Loucy (cell line): ENCODE measurements around the gene DOP1A.

Experiments
- H2AFZ ChIP-seq: fragments of 200-600 bp; sonication (generic); 2 replicates; pipeline ENCODE4 v1.6.0; 2016; ENCODE audit warnings: antibody characterized with exemption, mild to moderate bottlenecking, low read length, moderate library complexity
- H3F3A ChIP-seq: fragments of 200-600 bp; 2 replicates; pipeline ENCODE4 v1.6.0; 2016; ENCODE audit warnings: antibody characterized with exemption, low read depth, mild to moderate bottlenecking
- H3K27me3 ChIP-seq: fragments of 200-600 bp; sonication (generic); 2 replicates; pipeline ENCODE4 v1.6.1; 2014; ENCODE audit warnings: low read length, mild to moderate bottlenecking; ENCODE audit not compliant: insufficient read depth, poor library complexity, severe bottlenecking
- H3K36me3 ChIP-seq: fragments of 200-600 bp; sonication (generic); 2 replicates; pipeline ENCODE4 v1.6.1; 2016; ENCODE audit warnings: low read length; ENCODE audit not compliant: insufficient read depth
- H3K4me1 ChIP-seq: fragments of 200-600 bp; sonication (generic); 2 replicates; pipeline ENCODE4 v1.5.1; 2014; ENCODE audit warnings: low read length, mild to moderate bottlenecking; ENCODE audit not compliant: insufficient read depth, poor library complexity, severe bottlenecking
- H3K4me2 ChIP-seq: fragments of 200-600 bp; sonication (generic); 2 replicates; pipeline ENCODE4 v1.6.0; 2014; ENCODE audit warnings: antibody characterized with exemption, low read length, low read depth, mild to moderate bottlenecking; ENCODE audit not compliant: poor library complexity, severe bottlenecking
- H3K4me3 ChIP-seq: fragments of 200-600 bp; sonication (generic); 2 replicates; pipeline ENCODE4 v1.5.1; 2014; ENCODE audit warnings: low read length, mild to moderate bottlenecking, mixed read lengths; ENCODE audit not compliant: poor library complexity, severe bottlenecking
- H3K79me2 ChIP-seq: fragments of 200-600 bp; sonication (generic); 2 replicates; pipeline ENCODE4 v1.6.1; 2014; ENCODE audit warnings: low read length; ENCODE audit not compliant: insufficient read depth
- H3K9ac ChIP-seq: fragments of 200-600 bp; sonication (generic); 2 replicates; pipeline ENCODE4 v1.6.0; 2014; ENCODE audit warnings: mild to moderate bottlenecking, low read depth, low read length, moderate library complexity; ENCODE audit not compliant: poor library complexity, severe bottlenecking
- H3K9me2 ChIP-seq: fragments of 200-600 bp; sonication (generic); replicated peaks from 2 replicates; pipeline ENCODE4 v1.6.1; 2016; ENCODE audit warnings: low read depth, low read length, mixed read lengths
- H3K9me3 ChIP-seq: fragments of 200-600 bp; sonication (generic); 2 replicates; pipeline ENCODE4 v1.6.1; 2014; ENCODE audit warnings: mild to moderate bottlenecking, antibody characterized with exemption, low read length, low read depth; ENCODE audit not compliant: insufficient read depth
- H4K20me1 ChIP-seq: fragments of 200-600 bp; sonication (generic); 2 replicates; pipeline ENCODE4 v1.6.0; 2014; ENCODE audit warnings: antibody characterized with exemption, low read length, mild to moderate bottlenecking; ENCODE audit not compliant: insufficient read depth, poor library complexity, severe bottlenecking
- EZH2phosphoT487 ChIP-seq: fragments of 200-600 bp; IDR thresholded peaks from 2 replicates; pipeline ENCODE4 v1.6.1; 2018; ENCODE audit warnings: antibody characterized with exemption, mild to moderate bottlenecking, moderate library complexity, borderline replicate concordance
- TF ChIP-seq, protein P1 (sequence below): fragments of 200-600 bp; sonication (generic); conservative IDR thresholded peaks from 2 replicates; pipeline ENCODE4 v1.5.1; 2014; ENCODE audit warnings: mild to moderate bottlenecking, antibody characterized with exemption, low read length

The DOP1A gene

GRCh38 chr6:83199173-83199862, 131.8 kb downstream of the DOP1A start:
- H3K27me3 ChIP-seq, result no peaks in the 10 kb centered on the region
- H4K20me1 ChIP-seq, result no peaks in the 10 kb centered on the region
- no peaks in the 10 kb centered on the region for H3K79me2 ChIP-seq
- no peaks in the 10 kb centered on the region for H3K9me2 ChIP-seq
- H3K4me3 ChIP-seq, result no peak overlapping the region
- H3K9me3 ChIP-seq, result no peaks in the 10 kb centered on the region
- H3F3A ChIP-seq, result no peaks in the 10 kb centered on the region
- peaks cover 7% of the 10 kb centered on the region for H3K4me1 ChIP-seq
- no peak overlapping the region for H3K9ac ChIP-seq
- TF ChIP-seq, protein P1, sequence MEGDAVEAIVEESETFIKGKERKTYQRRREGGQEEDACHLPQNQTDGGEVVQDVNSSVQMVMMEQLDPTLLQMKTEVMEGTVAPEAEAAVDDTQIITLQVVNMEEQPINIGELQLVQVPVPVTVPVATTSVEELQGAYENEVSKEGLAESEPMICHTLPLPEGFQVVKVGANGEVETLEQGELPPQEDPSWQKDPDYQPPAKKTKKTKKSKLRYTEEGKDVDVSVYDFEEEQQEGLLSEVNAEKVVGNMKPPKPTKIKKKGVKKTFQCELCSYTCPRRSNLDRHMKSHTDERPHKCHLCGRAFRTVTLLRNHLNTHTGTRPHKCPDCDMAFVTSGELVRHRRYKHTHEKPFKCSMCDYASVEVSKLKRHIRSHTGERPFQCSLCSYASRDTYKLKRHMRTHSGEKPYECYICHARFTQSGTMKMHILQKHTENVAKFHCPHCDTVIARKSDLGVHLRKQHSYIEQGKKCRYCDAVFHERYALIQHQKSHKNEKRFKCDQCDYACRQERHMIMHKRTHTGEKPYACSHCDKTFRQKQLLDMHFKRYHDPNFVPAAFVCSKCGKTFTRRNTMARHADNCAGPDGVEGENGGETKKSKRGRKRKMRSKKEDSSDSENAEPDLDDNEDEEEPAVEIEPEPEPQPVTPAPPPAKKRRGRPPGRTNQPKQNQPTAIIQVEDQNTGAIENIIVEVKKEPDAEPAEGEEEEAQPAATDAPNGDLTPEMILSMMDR, result no peak
- no peak for TF ChIP-seq EZH2phosphoT487
- H3K4me2 ChIP-seq, result no peak overlapping the region
- H2AFZ ChIP-seq, result no peak overlapping the region
- no peaks in the 10 kb centered on the region for H3K36me3 ChIP-seq

GRCh38 chr6:83199863-83200225, 132.4 kb downstream of the DOP1A start:
- Histone ChIP-seq H4K20me1 (no peaks in the 10 kb centered on the region), H3K4me2 (no peak overlapping the region), H3K4me3 (no peak overlapping the region), H3K36me3 (no peaks in the 10 kb centered on the region), H2AFZ (no peak overlapping the region), H3K9ac (no peak overlapping the region), H3K9me3 (no peaks in the 10 kb centered on the region), H3K9me2 (no peaks in the 10 kb centered on the region), H3F3A (no peaks in the 10 kb centered on the region), H3K79me2 (no peaks in the 10 kb centered on the region), H3K4me1 (peaks cover 3% of the 10 kb centered on the region), H3K27me3 (no peaks in the 10 kb centered on the region)
- TF ChIP-seq, protein P1, result no peak
- TF ChIP-seq EZH2phosphoT487, result no peak

DNA sequence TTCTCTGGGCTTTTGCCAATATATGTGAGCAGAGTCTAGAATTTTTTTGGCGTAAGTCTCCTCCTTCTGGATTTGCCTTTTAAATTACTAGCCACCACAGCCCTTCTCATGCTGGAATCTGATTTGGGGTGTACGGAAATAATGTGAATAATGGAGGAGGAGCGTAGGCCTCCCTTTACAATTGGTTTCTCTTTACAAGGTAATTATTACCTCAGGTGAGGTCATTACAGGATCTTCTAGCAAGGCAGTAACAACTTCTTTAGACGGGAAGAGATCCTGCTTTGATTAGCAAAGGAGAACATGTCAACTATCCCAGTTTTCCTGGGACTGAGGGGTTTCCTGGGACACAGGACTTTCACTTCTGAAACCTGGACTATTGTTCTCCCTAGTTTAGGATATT, 134.6 kb downstream of the DOP1A start:
- H3K9ac ChIP-seq, result no peak overlapping the region
- H3K4me3 ChIP-seq, result no peak overlapping the region
- H3K9me3 ChIP-seq, result no peaks in the 10 kb centered on the region
- H3F3A ChIP-seq, result no peaks in the 10 kb centered on the region
- no peaks in the 10 kb centered on the region for H3K79me2 ChIP-seq
- no peaks in the 10 kb centered on the region for H3K9me2 ChIP-seq
- H3K27me3 ChIP-seq, result no peaks in the 10 kb centered on the region
- no peak overlapping the region for H3K4me2 ChIP-seq
- H3K36me3 ChIP-seq, result no peaks in the 10 kb centered on the region
- H4K20me1 ChIP-seq, result no peaks in the 10 kb centered on the region
- H2AFZ ChIP-seq, result no peak overlapping the region
- TF ChIP-seq, protein P1, result no peak
- H3K4me1 ChIP-seq, result no peaks in the 10 kb centered on the region
